Uterus (tissue), 4 donors: ENCODE data around the gene NFKBIL1. TPM values are rescaled to one million over a fixed set of nuclear protein-coding genes. Genes with fewer than 3 reads are reported as not detected.

ENCODE experiments used
- DNase-seq, 2 donors: peaks; one replicate each; pipeline ENCODE4 v3.0.0-alpha.2; 2019 to 2020
- H3K27ac ChIP-seq, 2 donors: fragments of 200-600 bp; sonication (generic); 1 replicate in 1 of 2; 2 replicates in 1 of 2; pipeline ENCODE4 v1.5.1; 2016 to 2018
- H3K27me3 ChIP-seq, 2 donors: fragments of 200-600 bp; sonication (generic); one replicate each; pipeline ENCODE4 v1.5.1; 2018 to 2019; ENCODE audit warnings: control low read depth in 1 of 2
- H3K36me3 ChIP-seq, 2 donors: fragments of 200-600 bp; sonication (generic); one replicate each; pipeline ENCODE4 v1.5.1; 2019; ENCODE audit warnings: control low read depth in 1 of 2
- H3K4me1 ChIP-seq, 2 donors: fragments of 200-600 bp; sonication (generic); one replicate each; pipeline ENCODE4 v1.5.1; 2018 to 2019; ENCODE audit warnings: control low read depth in 1 of 2
- H3K4me3 ChIP-seq, 2 donors: fragments of 200-600 bp; sonication (generic); 1 replicate in 1 of 2; 2 replicates in 1 of 2; pipeline ENCODE4 v1.5.1; 2018 to 2019; ENCODE audit warnings: mild to moderate bottlenecking in 1 of 2
- H3K9me3 ChIP-seq, 2 donors: fragments of 200-600 bp; sonication (generic); one replicate each; pipeline ENCODE4 v1.5.1; 2019; ENCODE audit warnings: control low read depth in 1 of 2
- POLR2A ChIP-seq, 2 donors: fragments of 450-650 bp; IDR thresholded peaks; one replicate each; pipeline ENCODE4 v1.6.1; 2016; ENCODE audit warnings: antibody characterized with exemption in 2 of 2, mild to moderate bottlenecking in 1 of 2, moderate library complexity in 1 of 2
- intact Hi-C: fragments of 100-400 bp; cut with DNase I; formaldehyde crosslinking; loops from one replicate; pipeline ENCODE4 v1.15.1; 2023; ENCODE audit warnings: low total_unique reads
- total RNA-seq, 4 donors: library from RNA; depleted of rRNA in 3 of 4; stranded (reverse); fragments of >200 nt in 3 of 4; gene quantifications; one replicate each; pipeline versions ENCODE4 v1.1.0 to v1.2.4, GENCODE V29; 2014 to 2023
- TF ChIP-seq, protein P1 (sequence below), 4 experiments: fragments of 200-600 bp in 2 of 4; fragments of 450-650 bp in 2 of 4; sonication (generic) in 2 of 4; IDR thresholded peaks; one replicate each; pipeline ENCODE4 v1.5.1; 2016 to 2019; ENCODE audit warnings: antibody characterized with exemption in 4 of 4, mild to moderate bottlenecking in 2 of 4, moderate library complexity in 1 of 4
- donor health status: DM: yes; HTN: yes; CAD: no.

The NFKBIL1 gene
- total RNA-seq, 4 donors from 2014 or later = 19.7 to 38.5 (median 20.8) TPM

DNA sequence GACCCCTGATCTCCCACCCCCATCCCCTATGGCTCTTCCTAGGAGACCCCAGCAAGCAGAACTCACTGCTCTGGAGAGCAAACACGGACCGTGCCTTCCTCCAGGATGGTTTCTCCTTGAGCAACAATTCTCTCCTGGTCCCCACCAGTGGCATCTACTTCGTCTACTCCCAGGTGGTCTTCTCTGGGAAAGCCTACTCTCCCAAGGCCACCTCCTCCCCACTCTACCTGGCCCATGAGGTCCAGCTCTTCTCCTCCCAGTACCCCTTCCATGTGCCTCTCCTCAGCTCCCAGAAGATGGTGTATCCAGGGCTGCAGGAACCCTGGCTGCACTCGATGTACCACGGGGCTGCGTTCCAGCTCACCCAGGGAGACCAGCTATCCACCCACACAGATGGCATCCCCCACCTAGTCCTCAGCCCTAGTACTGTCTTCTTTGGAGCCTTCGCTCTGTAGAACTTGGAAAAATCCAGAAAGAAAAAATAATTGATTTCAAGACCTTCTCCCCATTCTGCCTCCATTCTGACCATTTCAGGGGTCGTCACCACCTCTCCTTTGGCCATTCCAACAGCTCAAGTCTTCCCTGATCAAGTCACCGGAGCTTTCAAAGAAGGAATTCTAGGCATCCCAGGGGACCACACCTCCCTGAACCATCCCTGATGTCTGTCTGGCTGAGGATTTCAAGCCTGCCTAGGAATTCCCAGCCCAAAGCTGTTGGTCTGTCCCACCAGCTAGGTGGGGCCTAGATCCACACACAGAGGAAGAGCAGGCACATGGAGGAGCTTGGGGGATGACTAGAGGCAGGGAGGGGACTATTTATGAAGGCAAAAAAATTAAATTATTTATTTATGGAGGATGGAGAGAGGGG lies 26.1 kb downstream of the NFKBIL1 start:
- H3K4me3 ChIP-seq = no peak overlapping the region
- no peak for TF ChIP-seq POLR2A (IDR thresholded peaks at IDR 0.05)
- TF ChIP-seq, protein P1, sequence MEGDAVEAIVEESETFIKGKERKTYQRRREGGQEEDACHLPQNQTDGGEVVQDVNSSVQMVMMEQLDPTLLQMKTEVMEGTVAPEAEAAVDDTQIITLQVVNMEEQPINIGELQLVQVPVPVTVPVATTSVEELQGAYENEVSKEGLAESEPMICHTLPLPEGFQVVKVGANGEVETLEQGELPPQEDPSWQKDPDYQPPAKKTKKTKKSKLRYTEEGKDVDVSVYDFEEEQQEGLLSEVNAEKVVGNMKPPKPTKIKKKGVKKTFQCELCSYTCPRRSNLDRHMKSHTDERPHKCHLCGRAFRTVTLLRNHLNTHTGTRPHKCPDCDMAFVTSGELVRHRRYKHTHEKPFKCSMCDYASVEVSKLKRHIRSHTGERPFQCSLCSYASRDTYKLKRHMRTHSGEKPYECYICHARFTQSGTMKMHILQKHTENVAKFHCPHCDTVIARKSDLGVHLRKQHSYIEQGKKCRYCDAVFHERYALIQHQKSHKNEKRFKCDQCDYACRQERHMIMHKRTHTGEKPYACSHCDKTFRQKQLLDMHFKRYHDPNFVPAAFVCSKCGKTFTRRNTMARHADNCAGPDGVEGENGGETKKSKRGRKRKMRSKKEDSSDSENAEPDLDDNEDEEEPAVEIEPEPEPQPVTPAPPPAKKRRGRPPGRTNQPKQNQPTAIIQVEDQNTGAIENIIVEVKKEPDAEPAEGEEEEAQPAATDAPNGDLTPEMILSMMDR (IDR thresholded peaks at IDR 0.05) = no peak
- intact Hi-C loops = no loop called here
- no peaks in the 10 kb centered on the region for H3K27me3 ChIP-seq
- H3K9me3 ChIP-seq = no peaks in the 10 kb centered on the region
- no peaks in the 10 kb centered on the region for H3K4me1 ChIP-seq
- no peak for DNase-seq
- H3K27ac ChIP-seq = no peak overlapping the region
- no peaks in the 10 kb centered on the region for H3K36me3 ChIP-seq

DNA sequence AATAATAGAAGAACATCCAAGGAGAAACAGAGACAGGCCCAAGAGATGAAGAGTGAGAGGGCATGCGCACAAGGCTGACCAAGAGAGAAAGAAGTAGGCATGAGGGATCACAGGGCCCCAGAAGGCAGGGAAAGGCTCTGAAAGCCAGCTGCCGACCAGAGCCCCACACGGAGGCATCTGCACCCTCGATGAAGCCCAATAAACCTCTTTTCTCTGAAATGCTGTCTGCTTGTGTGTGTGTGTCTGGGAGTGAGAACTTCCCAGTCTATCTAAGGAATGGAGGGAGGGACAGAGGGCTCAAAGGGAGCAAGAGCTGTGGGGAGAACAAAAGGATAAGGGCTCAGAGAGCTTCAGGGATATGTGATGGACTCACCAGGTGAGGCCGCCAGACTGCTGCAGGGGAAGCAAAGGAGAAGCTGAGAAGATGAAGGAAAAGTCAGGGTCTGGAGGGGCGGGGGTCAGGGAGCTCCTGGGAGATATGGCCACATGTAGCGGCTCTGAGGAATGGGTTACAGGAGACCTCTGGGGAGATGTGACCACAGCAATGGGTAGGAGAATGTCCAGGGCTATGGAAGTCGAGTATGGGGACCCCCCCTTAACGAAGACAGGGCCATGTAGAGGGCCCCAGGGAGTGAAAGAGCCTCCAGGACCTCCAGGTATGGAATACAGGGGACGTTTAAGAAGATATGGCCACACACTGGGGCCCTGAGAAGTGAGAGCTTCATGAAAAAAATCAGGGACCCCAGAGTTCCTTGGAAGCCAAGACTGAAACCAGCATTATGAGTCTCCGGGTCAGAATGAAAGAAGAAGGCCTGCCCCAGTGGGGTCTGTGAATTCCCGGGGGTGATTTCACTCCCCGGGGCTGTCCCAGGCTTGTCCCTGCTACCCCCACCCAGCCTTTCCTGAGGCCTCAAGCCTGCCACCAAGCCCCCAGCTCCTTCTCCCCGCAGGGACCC lies 27.0 kb downstream of the NFKBIL1 start:
- no peak overlapping the region for H3K4me3 ChIP-seq
- TF ChIP-seq, protein P1 (IDR thresholded peaks at IDR 0.05) = no peak
- TF ChIP-seq POLR2A (IDR thresholded peaks at IDR 0.05) = no peak
- intact Hi-C loops = no loop called here
- no peak for DNase-seq
- H3K36me3 ChIP-seq = no peaks in the 10 kb centered on the region
- H3K9me3 ChIP-seq = no peaks in the 10 kb centered on the region
- H3K27me3 ChIP-seq = no peaks in the 10 kb centered on the region
- no peaks in the 10 kb centered on the region for H3K4me1 ChIP-seq
- peak overlapping the region in 1 of 2 donors; percentile 7 for H3K27ac ChIP-seq

DNA sequence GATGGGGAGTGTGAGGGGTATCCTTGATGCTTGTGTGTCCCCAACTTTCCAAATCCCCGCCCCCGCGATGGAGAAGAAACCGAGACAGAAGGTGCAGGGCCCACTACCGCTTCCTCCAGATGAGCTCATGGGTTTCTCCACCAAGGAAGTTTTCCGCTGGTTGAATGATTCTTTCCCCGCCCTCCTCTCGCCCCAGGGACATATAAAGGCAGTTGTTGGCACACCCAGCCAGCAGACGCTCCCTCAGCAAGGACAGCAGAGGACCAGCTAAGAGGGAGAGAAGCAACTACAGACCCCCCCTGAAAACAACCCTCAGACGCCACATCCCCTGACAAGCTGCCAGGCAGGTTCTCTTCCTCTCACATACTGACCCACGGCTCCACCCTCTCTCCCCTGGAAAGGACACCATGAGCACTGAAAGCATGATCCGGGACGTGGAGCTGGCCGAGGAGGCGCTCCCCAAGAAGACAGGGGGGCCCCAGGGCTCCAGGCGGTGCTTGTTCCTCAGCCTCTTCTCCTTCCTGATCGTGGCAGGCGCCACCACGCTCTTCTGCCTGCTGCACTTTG lies 28.0 kb downstream of the NFKBIL1 start, which contains the start of gene TNF:
TSS of gene TNF (plus strand) at position 231 of the 567 bp plus-strand sequence. CDS start at position 408, 177 bp downstream.
- no peak for TF ChIP-seq POLR2A (IDR thresholded peaks at IDR 0.05)
- TF ChIP-seq, protein P1 (IDR thresholded peaks at IDR 0.05) = no peak
- peaks cover 0 to 2% of the 10 kb centered on the region in 2 donors for H3K4me1 ChIP-seq
- DNase-seq = peak; percentile 36 to 61
- peak within 1 kb of the TSS in 1 of 2 donors; percentile 7 for H3K4me3 ChIP-seq
- H3K27me3 ChIP-seq = no peaks in the 10 kb centered on the region
- no peaks in the 10 kb centered on the region for H3K36me3 ChIP-seq
- no peaks in the 10 kb centered on the region for H3K9me3 ChIP-seq
- peak within 1 kb of the TSS; percentile 7 to 50 for H3K27ac ChIP-seq
- intact Hi-C loops = no loop called here

DNA sequence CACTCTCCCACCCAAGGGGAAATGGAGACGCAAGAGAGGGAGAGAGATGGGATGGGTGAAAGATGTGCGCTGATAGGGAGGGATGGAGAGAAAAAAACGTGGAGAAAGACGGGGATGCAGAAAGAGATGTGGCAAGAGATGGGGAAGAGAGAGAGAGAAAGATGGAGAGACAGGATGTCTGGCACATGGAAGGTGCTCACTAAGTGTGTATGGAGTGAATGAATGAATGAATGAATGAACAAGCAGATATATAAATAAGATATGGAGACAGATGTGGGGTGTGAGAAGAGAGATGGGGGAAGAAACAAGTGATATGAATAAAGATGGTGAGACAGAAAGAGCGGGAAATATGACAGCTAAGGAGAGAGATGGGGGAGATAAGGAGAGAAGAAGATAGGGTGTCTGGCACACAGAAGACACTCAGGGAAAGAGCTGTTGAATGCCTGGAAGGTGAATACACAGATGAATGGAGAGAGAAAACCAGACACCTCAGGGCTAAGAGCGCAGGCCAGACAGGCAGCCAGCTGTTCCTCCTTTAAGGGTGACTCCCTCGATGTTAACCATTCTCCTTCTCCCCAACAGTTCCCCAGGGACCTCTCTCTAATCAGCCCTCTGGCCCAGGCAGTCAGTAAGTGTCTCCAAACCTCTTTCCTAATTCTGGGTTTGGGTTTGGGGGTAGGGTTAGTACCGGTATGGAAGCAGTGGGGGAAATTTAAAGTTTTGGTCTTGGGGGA lies 28.7 kb downstream of the NFKBIL1 start:
- TF ChIP-seq, protein P1 (IDR thresholded peaks at IDR 0.05) = no peak
- TF ChIP-seq POLR2A (IDR thresholded peaks at IDR 0.05) = no peak
- peaks cover 0 to 5% of the 10 kb centered on the region in 2 donors for H3K4me1 ChIP-seq
- H3K27me3 ChIP-seq = no peaks in the 10 kb centered on the region
- H3K36me3 ChIP-seq = no peaks in the 10 kb centered on the region
- H3K4me3 ChIP-seq = peak overlapping the region in 1 of 2 donors; percentile 7
- H3K27ac ChIP-seq = peak overlapping the region in 1 of 2 donors; percentile 50
- intact Hi-C loops = no loop called here
- DNase-seq = no peak
- H3K9me3 ChIP-seq = no peaks in the 10 kb centered on the region
